Natural killer cell (primary cell): ENCODE measurements around the gene TM4SF4. TPM values are rescaled to one million over a fixed set of nuclear protein-coding genes. Genes with fewer than 3 reads are reported as not detected.

Source experiments
- ATAC-seq, 3 donors: fragments of 150-1000 bp in 2 of 3; fragments of 200-7000 bp in 1 of 3; cut with Tn5 transposase; 1 replicate in 1 of 3; 2 replicates in 2 of 3; pipeline ENCODE4 v1.10.0; 2021; ENCODE audit warnings: mild to moderate bottlenecking in 2 of 3, moderate library complexity in 2 of 3
- DNase-seq, 2 donors: peaks; one replicate each; pipeline versions ENCODE4 v3.0.0 to v3.0.0-alpha.2; 2013 to 2021; ENCODE audit warnings: mixed read lengths in 1 of 2
- H3K27ac ChIP-seq: one replicate; pipeline ENCODE4 v1.5.1; 2013; ENCODE audit warnings: mild to moderate bottlenecking, low read length
- H3K27me3 ChIP-seq: one replicate; pipeline ENCODE4 v1.6.1; 2013; ENCODE audit warnings: low read length; ENCODE audit not compliant: control insufficient read depth, insufficient read depth
- H3K36me3 ChIP-seq: one replicate; pipeline ENCODE4 v1.6.1; 2013; ENCODE audit warnings: low read length; ENCODE audit not compliant: control insufficient read depth, insufficient read depth
- H3K4me1 ChIP-seq: one replicate; pipeline ENCODE4 v1.6.1; 2013; ENCODE audit warnings: low read length; ENCODE audit not compliant: control insufficient read depth, insufficient read depth
- H3K4me3 ChIP-seq: one replicate; pipeline ENCODE4 v1.5.1; 2013; ENCODE audit warnings: low read length
- H3K9me3 ChIP-seq: one replicate; pipeline ENCODE4 v1.6.1; 2013; ENCODE audit warnings: low read length; ENCODE audit not compliant: control insufficient read depth, insufficient read depth
- H3K27ac Mint-ChIP-seq, 2 donors: one replicate each; pipeline ENCODE4 v1.8.0; 2022; ENCODE audit warnings: mild to moderate bottlenecking in 2 of 2, mixed read lengths in 2 of 2, moderate library complexity in 1 of 2
- H3K27me3 Mint-ChIP-seq, 2 donors: one replicate each; pipeline ENCODE4 v1.8.0; 2022; ENCODE audit warnings: low read depth in 2 of 2, mixed read lengths in 2 of 2
- H3K36me3 Mint-ChIP-seq: one replicate; pipeline ENCODE4 v1.8.0; 2022; ENCODE audit warnings: mixed read lengths
- H3K4me1 Mint-ChIP-seq, 2 donors: one replicate each; pipeline ENCODE4 v1.8.0; 2022; ENCODE audit warnings: mixed read lengths in 2 of 2
- H3K4me3 Mint-ChIP-seq: one replicate; pipeline ENCODE4 v1.8.0; 2022; ENCODE audit warnings: mild to moderate bottlenecking, moderate library complexity, mixed read lengths
- H3K9me3 Mint-ChIP-seq, 2 donors: one replicate each; pipeline ENCODE4 v1.8.0; 2022; ENCODE audit warnings: mixed read lengths in 2 of 2
- CTCF ChIP-seq: fragments of 200-600 bp; IDR thresholded peaks from one replicate; pipeline ENCODE4 v1.8.0; 2022; ENCODE audit warnings: antibody characterized with exemption
- WGBS: methylation state at CpG from one replicate; pipeline ENCODE4 v1.1.7; 2013; ENCODE audit warnings: missing lambda C conversion rate; ENCODE audit not compliant: insufficient coverage; 5-methylcytosine and 5-hydroxymethylcytosine counted together
- intact Hi-C: fragments of 100-400 bp; cut with micrococcal nuclease; formaldehyde crosslinking; loops from one replicate; pipeline ENCODE4 v1.14.2; 2022
- total RNA-seq, 4 donors: library from RNA; stranded (reverse); fragments of 120-200 nt in 1 of 4; gene quantifications; one replicate each; pipeline versions ENCODE4 v1.2.3 to v1.2.4, GENCODE V29; 2013 to 2022

The TM4SF4 gene
- total RNA-seq, 3 donors from 2014 or later (not counting 1 experiment from before 2014, with no cell fraction given): not detected

GRCh38 chr3:149523512-149524299 is 49.2 kb downstream of the TM4SF4 start:
- Mint-ChIP-seq H3K27me3 (peaks cover 10 to 36% of the 10 kb centered on the region in 2 donors), H3K4me1 (peaks cover 16 to 20% of the 10 kb centered on the region in 2 donors), H3K27ac (no peak overlapping the region), H3K9me3 (no peaks in the 10 kb centered on the region), H3K4me3 (no peak overlapping the region), H3K36me3 (no peaks in the 10 kb centered on the region)
- ATAC-seq (no peak), DNase-seq (no peak)
- TF ChIP-seq CTCF: no peak
- peaks cover 10% of the 10 kb centered on the region for H3K4me1 ChIP-seq
- H3K36me3 ChIP-seq: no peaks in the 10 kb centered on the region
- no peak overlapping the region for H3K4me3 ChIP-seq
- intact Hi-C loops: no loop called here
- no peaks in the 10 kb centered on the region for H3K9me3 ChIP-seq
- no peaks in the 10 kb centered on the region for H3K27me3 ChIP-seq
- WGBS: 90% methylated on average over 9 of the region's 11 CpGs
- no peak overlapping the region for H3K27ac ChIP-seq

GRCh38 chr3:149527531-149528339 is 53.2 kb downstream of the TM4SF4 start:
- ATAC-seq: peak in 1 of 3 donors; percentile 61
- Mint-ChIP-seq H3K4me1 (peaks cover 26 to 28% of the 10 kb centered on the region in 2 donors), H3K27me3 (peaks cover 8 to 38% of the 10 kb centered on the region in 2 donors)

GRCh38 chr3:149528340-149528650 is 53.8 kb downstream of the TM4SF4 start:
- no peaks in the 10 kb centered on the region for H3K9me3 ChIP-seq
- no peak overlapping the region for H3K4me3 ChIP-seq
- H3K27ac ChIP-seq: no peak overlapping the region
- Mint-ChIP-seq H3K4me3 (peak overlapping the region; percentile 77), H3K4me1 (peaks cover 31 to 34% of the 10 kb centered on the region in 2 donors), H3K27me3 (peaks cover 8 to 43% of the 10 kb centered on the region in 2 donors), H3K27ac (peak overlapping the region in 1 of 2 donors; percentile 50), H3K9me3 (no peaks in the 10 kb centered on the region), H3K36me3 (no peaks in the 10 kb centered on the region)
- TF ChIP-seq CTCF: no peak
- DNase-seq (no peak), ATAC-seq (no peak)
- H3K27me3 ChIP-seq: no peaks in the 10 kb centered on the region
- WGBS: 90% methylated on average over 4 of the region's 4 CpGs
- intact Hi-C loops: no loop called here
- H3K36me3 ChIP-seq: no peaks in the 10 kb centered on the region
- peaks cover 19% of the 10 kb centered on the region for H3K4me1 ChIP-seq

More at GRCh38 chr3:149527531-149528339, 53.2 kb downstream of the TM4SF4 start:
- no peak overlapping the region for H3K27ac ChIP-seq
- intact Hi-C loops: no loop called here
- no peaks in the 10 kb centered on the region for H3K36me3 ChIP-seq
- Mint-ChIP-seq H3K4me3 (peak overlapping the region; percentile 77), H3K36me3 (no peaks in the 10 kb centered on the region), H3K9me3 (no peaks in the 10 kb centered on the region), H3K27ac (peak overlapping the region in 1 of 2 donors; percentile 50)
- no peaks in the 10 kb centered on the region for H3K9me3 ChIP-seq
- no peaks in the 10 kb centered on the region for H3K27me3 ChIP-seq
- no peak for TF ChIP-seq CTCF
- DNase-seq: peak in 1 of 2 donors; percentile 11
- H3K4me3 ChIP-seq: no peak overlapping the region
- 61% methylated on average over 5 of the region's 5 CpGs for WGBS
- peaks cover 15% of the 10 kb centered on the region for H3K4me1 ChIP-seq
